HEK293 (cell line): Measurements from ENCODE around the gene SYS1.

Source experiments
- ELK4 ChIP-seq: IDR thresholded peaks from 2 replicates; pipeline ENCODE4 v1.6.1; 2011; ENCODE audit warnings: mild to moderate bottlenecking, low read depth, low read length, borderline replicate concordance
- HOXA7 ChIP-seq: sonication (generic); formaldehyde crosslinking; IDR thresholded peaks from 2 replicates; pipeline ENCODE4 v1.8.1; 2022; ENCODE audit warnings: missing genetic modification reagents, borderline replicate concordance
- MEIS1 ChIP-seq: sonication (generic); formaldehyde crosslinking; IDR thresholded peaks from 2 replicates; pipeline ENCODE4 v1.8.1; 2022; ENCODE audit warnings: missing genetic modification reagents, mild to moderate bottlenecking, borderline replicate concordance
- PRDM10 ChIP-seq: fragments of 450-650 bp; formaldehyde crosslinking; IDR thresholded peaks from 2 replicates; pipeline ENCODE4 v1.5.1; 2016; ENCODE audit warnings: missing biosample characterization, missing genetic modification characterization
- PRDM2 ChIP-seq: fragments of 450-650 bp; formaldehyde crosslinking; IDR thresholded peaks from 2 replicates; pipeline ENCODE4 v1.5.1; 2016; ENCODE audit warnings: missing biosample characterization, missing genetic modification characterization, borderline replicate concordance
- WT1 ChIP-seq: fragments of 450-650 bp; formaldehyde crosslinking; IDR thresholded peaks from 2 replicates; pipeline ENCODE4 v1.5.1; 2016; ENCODE audit warnings: missing biosample characterization, missing genetic modification characterization
- ZBTB11 ChIP-seq: fragments of 450-650 bp; formaldehyde crosslinking; conservative IDR thresholded peaks from 2 replicates; pipeline ENCODE4 v1.5.1; 2016; ENCODE audit warnings: low read depth, missing biosample characterization, missing genetic modification characterization
- ZBTB26 ChIP-seq: fragments of 450-650 bp; formaldehyde crosslinking; optimal IDR thresholded peaks from 2 replicates; pipeline ENCODE3; 2016; ENCODE audit warnings: missing biosample characterization, mild to moderate bottlenecking, missing genetic modification characterization
- ZBTB44 ChIP-seq: fragments of 450-650 bp; IDR thresholded peaks from 2 replicates; pipeline ENCODE4 v1.5.1; 2018; ENCODE audit warnings: missing biosample characterization, mild to moderate bottlenecking, missing genetic modification characterization
- ZBTB8A ChIP-seq: fragments of 450-650 bp; formaldehyde crosslinking; IDR thresholded peaks from 2 replicates; pipeline ENCODE4 v1.5.1; 2016; ENCODE audit warnings: missing biosample characterization, missing genetic modification characterization
- ZFP69B ChIP-seq: fragments of 450-650 bp; formaldehyde crosslinking; IDR thresholded peaks from 2 replicates; pipeline ENCODE4 v1.5.1; 2016; ENCODE audit warnings: missing biosample characterization, missing genetic modification characterization
- ZNF157 ChIP-seq: fragments of 450-650 bp; formaldehyde crosslinking; IDR thresholded peaks from 2 replicates; pipeline ENCODE4 v1.5.1; 2016; ENCODE audit warnings: missing biosample characterization, missing genetic modification characterization
- ZNF2 ChIP-seq: fragments of 450-650 bp; formaldehyde crosslinking; IDR thresholded peaks from 2 replicates; pipeline ENCODE4 v1.5.1; 2016; ENCODE audit warnings: missing biosample characterization, missing genetic modification characterization
- ZNF211 ChIP-seq: fragments of 450-650 bp; formaldehyde crosslinking; IDR thresholded peaks from 2 replicates; pipeline ENCODE4 v1.5.1; 2016; ENCODE audit warnings: low read depth, missing biosample characterization, missing genetic modification characterization
- ZNF302 ChIP-seq: fragments of 450-650 bp; formaldehyde crosslinking; IDR thresholded peaks from 2 replicates; pipeline ENCODE4 v1.5.1; 2016; ENCODE audit warnings: missing biosample characterization, missing genetic modification characterization, low read depth
- ZNF311 ChIP-seq: fragments of 450-650 bp; formaldehyde crosslinking; IDR thresholded peaks from 2 replicates; pipeline ENCODE4 v1.5.1; 2017; ENCODE audit warnings: missing biosample characterization, missing genetic modification characterization, borderline replicate concordance
- ZNF510 ChIP-seq: fragments of 450-650 bp; formaldehyde crosslinking; IDR thresholded peaks from 2 replicates; pipeline ENCODE4 v1.5.1; 2018; ENCODE audit warnings: mild to moderate bottlenecking, missing genetic modification characterization, missing biosample characterization; ENCODE audit not compliant: insufficient replicate concordance
- ZNF704 ChIP-seq: fragments of 450-650 bp; formaldehyde crosslinking; IDR thresholded peaks from 2 replicates; pipeline ENCODE4 v1.5.1; 2016; ENCODE audit warnings: missing biosample characterization, missing genetic modification characterization
- ZNF837 ChIP-seq: fragments of 450-650 bp; formaldehyde crosslinking; IDR thresholded peaks from 2 replicates; pipeline ENCODE4 v1.5.1; 2016; ENCODE audit warnings: missing biosample characterization, missing genetic modification characterization

Gene SYS1

GRCh38 chr20:45415822-45416637, 53.1 kb downstream of the SYS1 start, which contains the start of gene PIGT (continued):
- TF ChIP-seq PRDM2 (tag by site-specific recombination) (no peak), ZNF837 (tag by site-specific recombination) (no peak), ZNF302 (tag by site-specific recombination) (no peak), ZNF2 (tag by site-specific recombination) (no peak), WT1 (tag by site-specific recombination) (no peak), ZNF211 (no peak), ZNF157 (tag by site-specific recombination) (no peak), ZNF510 (no peak), ZBTB44 (tag by site-specific recombination) (no peak), ZBTB26 (peak; percentile 56), ZBTB11 (tag by site-specific recombination) (peak; percentile 85), HOXA7 (CRISPR knock-in tag) (no peak), ZFP69B (no peak), ELK4 (no peak; the same call in 1 of the 2 replicates), MEIS1 (CRISPR knock-in tag) (no peak), PRDM10 (tag by site-specific recombination) (no peak), ZNF704 (no peak), ZNF311 (tag by site-specific recombination) (no peak), ZBTB8A (tag by site-specific recombination) (0 out of 2 replicates have a peak, but pooled peaks have one; percentile 29)
